GM12878 (cell line): ENCODE data around the gene GARNL3. TPM values are rescaled to one million over a fixed set of nuclear protein-coding genes. Genes with fewer than 3 reads are reported as not detected.

Source experiments
- ATAC-seq: fragments of 200-7000 bp; cut with Tn5 transposase; 3 replicates; pipeline ENCODE4 v1.9.1; 2020; ENCODE audit warnings: mild to moderate bottlenecking, moderate library complexity
- BruUV-seq: library from RNA; stranded (reverse); fragments of 400-500 nt; replicated peaks from 2 replicates; lab custom pipeline; 2021; lab: Mats Ljungman, UMichigan
- CTCF ChIA-PET: fragments of 300-600 bp; sonication (Branson Sonifier 250); formaldehyde crosslinking; extraction: SDS; loops from one replicate; lab custom pipeline; 2021; ENCODE audit warnings: inconsistent platforms; lab: Yijun Ruan, JAX
- POLR2A ChIA-PET: fragments of 350-600 bp; formaldehyde crosslinking; extraction: SDS; loops from one replicate; lab custom pipeline; 2021; ENCODE audit warnings: inconsistent platforms; lab: Charles Lee
- RAD21 ChIA-PET: fragments of 300-600 bp; sonication (Branson Sonifier 250); formaldehyde crosslinking; loops from one replicate; lab custom pipeline; 2023; ENCODE audit warnings: antibody characterized with exemption; ENCODE audit not compliant: unreplicated experiment; lab: Charles Lee
- SMC1A ChIA-PET: fragments of 300-600 bp; sonication (Branson Sonifier 250); formaldehyde crosslinking; loops from one replicate; lab custom pipeline; 2023; ENCODE audit not compliant: unreplicated experiment, uncharacterized antibody; lab: Charles Lee
- DNase-seq: peaks from one replicate; pipeline ENCODE4 v3.0.0-alpha.2; 2011; ENCODE audit warnings: low read depth, low spot score
- FAIRE-seq: peaks from 3 replicates; lab custom pipeline; 2011; peaks lifted over from hg19 to GRCh38; lab: Jason Lieb, UNC
- H2AFZ ChIP-seq: 2 replicates; pipeline ENCODE4 v1.6.0; 2011; ENCODE audit warnings: low read depth, low read length, control low read depth; ENCODE audit not compliant: control insufficient read depth
- H3K27ac ChIP-seq: 2 replicates; pipeline ENCODE4 v1.5.1; 2011; ENCODE audit warnings: control low read depth; ENCODE audit not compliant: control insufficient read depth, insufficient read depth
- H3K27me3 ChIP-seq, 2 experiments: replicated peaks in 1 of 2; 2 replicates each; pipeline versions ENCODE4 v1.6.0 to v1.6.1; 2011; ENCODE audit warnings: low read length in 1 of 2; ENCODE audit not compliant: control insufficient read depth in 2 of 2, insufficient read depth in 2 of 2
- H3K36me3 ChIP-seq, 2 experiments: 2 replicates each; pipeline ENCODE4 v1.5.1; 2011; ENCODE audit warnings: low read length in 1 of 2; ENCODE audit not compliant: control insufficient read depth in 2 of 2, insufficient read depth in 2 of 2
- H3K4me1 ChIP-seq: 2 replicates; pipeline ENCODE4 v1.6.1; 2011; ENCODE audit warnings: mild to moderate bottlenecking, low read length, moderate library complexity, mixed read lengths; ENCODE audit not compliant: control insufficient read depth, insufficient read depth
- H3K4me2 ChIP-seq: 2 replicates; pipeline ENCODE4 v1.6.0; 2011; ENCODE audit warnings: control low read depth; ENCODE audit not compliant: control insufficient read depth, insufficient read depth
- H3K4me3 ChIP-seq: fragments of 200-600 bp; sonication (generic); 2 replicates; pipeline ENCODE4 v1.5.1; 2016
- H3K79me2 ChIP-seq: 2 replicates; pipeline ENCODE4 v1.6.0; 2011; ENCODE audit warnings: low read length; ENCODE audit not compliant: control insufficient read depth, insufficient read depth
- H3K9ac ChIP-seq: 2 replicates; pipeline ENCODE4 v1.8.0; 2011; ENCODE audit warnings: low read length, control low read depth, mixed read lengths; ENCODE audit not compliant: control insufficient read depth, insufficient read depth
- H3K9me3 ChIP-seq: replicated peaks from 3 replicates; pipeline ENCODE4 v1.5.1; 2011; ENCODE audit warnings: mild to moderate bottlenecking, low read length; ENCODE audit not compliant: control insufficient read depth, insufficient read depth
- H4K20me1 ChIP-seq: 2 replicates; pipeline ENCODE4 v1.6.0; 2011; ENCODE audit not compliant: control insufficient read depth, insufficient read depth
- ATF7 ChIP-seq: fragments of 450-650 bp; IDR thresholded peaks from 2 replicates; pipeline ENCODE4 v1.6.1; 2016; ENCODE audit warnings: low read depth, mild to moderate bottlenecking
- CHD2 ChIP-seq: IDR thresholded peaks from 2 replicates; pipeline ENCODE4 v1.6.1; 2011; ENCODE audit warnings: low read depth, low read length, improper control_type of control experiment, borderline replicate concordance
- CREB1 ChIP-seq: IDR thresholded peaks from 2 replicates; pipeline ENCODE4 v1.6.1; 2012; ENCODE audit warnings: low read depth, mild to moderate bottlenecking, inconsistent platforms
- ETV6 ChIP-seq, 2 experiments: fragments of 450-650 bp in 1 of 2; IDR thresholded peaks in 1 of 2; conservative IDR thresholded peaks in 1 of 2; 2 replicates each; pipeline ENCODE4 v1.6.1; 2014; ENCODE audit warnings: antibody characterized with exemption in 1 of 2, borderline replicate concordance in 1 of 2, low read depth in 1 of 2, mild to moderate bottlenecking in 1 of 2, moderate library complexity in 1 of 2
- MTA3 ChIP-seq: IDR thresholded peaks from 2 replicates; pipeline ENCODE4 v1.6.1; 2012; ENCODE audit warnings: low read length, inconsistent platforms, borderline replicate concordance
- POLR2A ChIP-seq: IDR thresholded peaks from 2 replicates; pipeline ENCODE4 v1.6.1; 2011; ENCODE audit warnings: low read depth, mild to moderate bottlenecking, low read length
- RAD21 ChIP-seq: IDR thresholded peaks from 2 replicates; pipeline ENCODE4 v1.6.1; 2011; ENCODE audit warnings: mild to moderate bottlenecking, low read depth, low read length, moderate library complexity; ENCODE audit not compliant: insufficient read depth
- RB1 ChIP-seq: fragments of 450-650 bp; formaldehyde crosslinking; IDR thresholded peaks from 2 replicates; pipeline ENCODE4 v1.6.1; 2017; ENCODE audit warnings: mild to moderate bottlenecking, borderline replicate concordance
- SUPT20H ChIP-seq: IDR thresholded peaks from 2 replicates; pipeline ENCODE4 v1.6.1; 2011; ENCODE audit warnings: low read depth, mild to moderate bottlenecking, low read length, moderate library complexity, borderline replicate concordance; ENCODE audit not compliant: control insufficient read depth
- TAF1 ChIP-seq: IDR thresholded peaks from 2 replicates; pipeline ENCODE4 v1.6.1; 2011; ENCODE audit warnings: mild to moderate bottlenecking, low read depth, low read length, borderline replicate concordance
- WGBS: methylation state at CpG from one replicate; pipeline ENCODE4 v1.1.6; 2016; ENCODE audit warnings: low lambda C conversion rate; ENCODE audit not compliant: insufficient replicate concordance, insufficient coverage; ENCODE audit errors: missing lambda C conversion rate; 5-methylcytosine and 5-hydroxymethylcytosine counted together
- in situ Hi-C: fragments of 300-500 bp; cut with MboI; formaldehyde crosslinking; loops from 9 replicates; pipeline ENCODE4 v1.14.3; 2018; ENCODE audit warnings: mixed read lengths
- intact Hi-C: fragments of 100-400 bp; cut with micrococcal nuclease; formaldehyde crosslinking; loops from one replicate; pipeline ENCODE4 v1.14.2; 2022; ENCODE audit not compliant: unreplicated experiment
- polyA plus RNA-seq, 11 experiments: library from polyadenylated mRNA; depleted of rRNA in 4 of 11; unstranded in 6 of 11; stranded (reverse) in 5 of 11; fragments of >200 nt; fragmentation: Nextera tagmentation in 4 of 11; fragmentation: Illumina TruSeq in 1 of 11; extraction: Ambion mirVana in 4 of 11; extraction: Trizol in 1 of 11; gene quantifications; 1 replicate in 1 of 11; 2 replicates in 10 of 11; pipeline versions ENCODE4 v1.2.1 to v1.2.3, GENCODE V29; 2011 to 2016; ENCODE audit warnings: inconsistent platforms in 2 of 11, missing spikeins in 2 of 11, low read depth in 1 of 11
- total RNA-seq, 4 experiments: library from RNA; depleted of rRNA in 3 of 4; stranded (reverse); fragments of >200 nt in 3 of 4; fragmentation: Illumina TruSeq in 1 of 4; extraction: Trizol in 1 of 4; gene quantifications; 2 replicates each; pipeline versions ENCODE4 v1.2.1 to v1.2.3, GENCODE V29; 2013 to 2021
- TF ChIP-seq, protein P1 (sequence below): fragments of 450-650 bp; formaldehyde crosslinking; IDR thresholded peaks from 2 replicates; pipeline ENCODE4 v1.4.0; 2020; ENCODE audit warnings: mild to moderate bottlenecking, moderate library complexity
- TF ChIP-seq, protein P2 (sequence below), 3 experiments: IDR thresholded peaks in 2 of 3; conservative IDR thresholded peaks in 1 of 3; 2 replicates each; pipeline ENCODE4 v1.5.1; 2011; ENCODE audit warnings: low read depth in 3 of 3, low read length in 3 of 3, mild to moderate bottlenecking in 3 of 3, control low read depth in 2 of 3, moderate library complexity in 2 of 3, inconsistent platforms in 1 of 3, mixed read lengths in 1 of 3; ENCODE audit not compliant: control insufficient read depth in 2 of 3, insufficient read depth in 1 of 3; ENCODE audit errors: extremely low read depth in 1 of 3

Gene GARNL3
- total and polyA plus RNA-seq, 10 of the 15 experiments (the other 5 are each of a cell fraction or from before 2014, with no cell fraction given) = 0.89 to 13.2 (median 6.3) TPM

DNA sequence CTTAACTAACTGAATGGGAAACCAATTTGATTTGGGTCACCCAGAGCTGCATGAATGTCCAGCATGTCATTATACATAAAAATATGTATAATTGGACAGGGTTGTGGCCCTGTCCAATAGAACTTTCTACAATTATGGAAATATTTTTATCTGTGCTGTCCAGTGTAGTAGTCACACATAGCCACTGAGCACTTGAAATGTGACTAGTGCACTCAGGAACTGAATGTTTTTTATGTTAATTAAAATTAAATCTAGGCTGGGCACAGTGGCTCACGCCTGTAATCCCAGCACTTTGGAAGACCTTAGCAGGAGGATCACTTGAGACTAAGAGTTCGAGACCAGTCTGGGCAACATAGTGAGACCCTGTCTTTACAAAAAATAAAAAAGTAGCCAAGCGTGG is 18.6 kb downstream of the GARNL3 start (continued):
- TF ChIP-seq ETV6 (conservative IDR thresholded peaks at IDR 0.05 in 1 of 2, IDR thresholded peaks at IDR 0.05 in 1 of 2; ENCODE audit: borderline replicate concordance in 1 of 2, low read depth in 1 of 2) = no peak
- no peak for TF ChIP-seq MTA3

DNA sequence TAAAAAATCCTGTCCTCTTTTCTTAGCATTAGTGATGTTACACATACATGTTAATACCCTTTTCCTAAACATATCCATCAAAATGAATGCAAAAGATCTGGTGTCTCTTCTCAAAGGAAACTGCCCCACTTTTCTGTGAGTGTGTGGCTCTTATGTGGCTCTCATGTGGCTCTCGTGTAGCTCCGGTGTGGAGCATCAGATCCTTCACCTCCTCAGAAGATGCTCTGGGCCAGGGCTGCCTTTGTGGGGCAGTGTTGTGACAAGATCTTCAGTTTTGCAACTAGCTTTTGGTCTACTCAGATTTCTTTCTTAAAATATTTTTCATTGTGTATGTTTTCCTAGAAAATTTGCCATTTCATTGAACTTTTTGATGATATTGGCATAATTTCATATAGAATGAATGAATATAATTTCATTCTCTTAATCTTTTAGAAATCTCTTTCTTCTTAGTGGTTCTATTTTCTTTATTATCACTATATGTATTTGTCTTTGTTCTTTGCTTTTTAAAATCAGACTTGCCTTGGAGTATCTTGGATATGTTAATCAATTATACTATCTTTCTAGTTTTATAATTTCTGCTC is 19.4 kb downstream of the GARNL3 start:
- BruUV-seq = no TSS peak
- SMC1A ChIA-PET = no interaction called here
- FAIRE-seq (peak; percentile 69), ATAC-seq (peak; percentile 61; the same call in 2 of the 3 replicates), DNase-seq (no peak)
- in situ Hi-C loops = no loop called here
- H2AFZ ChIP-seq = no peak overlapping the region; the same call in 1 of the 2 replicates
- H3K4me2 ChIP-seq = no peak overlapping the region
- CTCF ChIA-PET = interaction anchor here (1.1 to 2.2 kb wide), 3 partner anchors 12 to 171 kb away, joined by 5 to 7 read pairs (median 6); partner anchors contain the start of gene SLC2A8
- 3% methylated on average over 2 of the region's 2 CpGs for WGBS
- peaks cover 6% of the 10 kb centered on the region; the same call in 1 of the 2 replicates for H3K4me1 ChIP-seq
- no peak overlapping the region for H3K9ac ChIP-seq
- H3K9me3 ChIP-seq = no peaks in the 10 kb centered on the region
- no peaks in the 10 kb centered on the region for H4K20me1 ChIP-seq
- H3K27me3 ChIP-seq = no peaks in the 10 kb centered on the region
- H3K79me2 ChIP-seq = no peaks in the 10 kb centered on the region
- intact Hi-C loops = no loop called here
- no peak overlapping the region for H3K27ac ChIP-seq
- POLR2A ChIA-PET = no interaction called here
- H3K4me3 ChIP-seq = no peak overlapping the region
- H3K36me3 ChIP-seq = no peaks in the 10 kb centered on the region
- RAD21 ChIA-PET = interaction anchor here (1.0 kb wide), 1 partner anchor 113 kb away, joined by 5 read pairs; the partner anchor contains the start of gene SLC2A8
- TF ChIP-seq ATF7 (no peak), RB1 (no peak), CHD2 (no peak), POLR2A (no peak), TAF1 (no peak), SUPT20H (no peak), CREB1 (no peak), RAD21 (peak; percentile 54)
- TF ChIP-seq, protein P1, sequence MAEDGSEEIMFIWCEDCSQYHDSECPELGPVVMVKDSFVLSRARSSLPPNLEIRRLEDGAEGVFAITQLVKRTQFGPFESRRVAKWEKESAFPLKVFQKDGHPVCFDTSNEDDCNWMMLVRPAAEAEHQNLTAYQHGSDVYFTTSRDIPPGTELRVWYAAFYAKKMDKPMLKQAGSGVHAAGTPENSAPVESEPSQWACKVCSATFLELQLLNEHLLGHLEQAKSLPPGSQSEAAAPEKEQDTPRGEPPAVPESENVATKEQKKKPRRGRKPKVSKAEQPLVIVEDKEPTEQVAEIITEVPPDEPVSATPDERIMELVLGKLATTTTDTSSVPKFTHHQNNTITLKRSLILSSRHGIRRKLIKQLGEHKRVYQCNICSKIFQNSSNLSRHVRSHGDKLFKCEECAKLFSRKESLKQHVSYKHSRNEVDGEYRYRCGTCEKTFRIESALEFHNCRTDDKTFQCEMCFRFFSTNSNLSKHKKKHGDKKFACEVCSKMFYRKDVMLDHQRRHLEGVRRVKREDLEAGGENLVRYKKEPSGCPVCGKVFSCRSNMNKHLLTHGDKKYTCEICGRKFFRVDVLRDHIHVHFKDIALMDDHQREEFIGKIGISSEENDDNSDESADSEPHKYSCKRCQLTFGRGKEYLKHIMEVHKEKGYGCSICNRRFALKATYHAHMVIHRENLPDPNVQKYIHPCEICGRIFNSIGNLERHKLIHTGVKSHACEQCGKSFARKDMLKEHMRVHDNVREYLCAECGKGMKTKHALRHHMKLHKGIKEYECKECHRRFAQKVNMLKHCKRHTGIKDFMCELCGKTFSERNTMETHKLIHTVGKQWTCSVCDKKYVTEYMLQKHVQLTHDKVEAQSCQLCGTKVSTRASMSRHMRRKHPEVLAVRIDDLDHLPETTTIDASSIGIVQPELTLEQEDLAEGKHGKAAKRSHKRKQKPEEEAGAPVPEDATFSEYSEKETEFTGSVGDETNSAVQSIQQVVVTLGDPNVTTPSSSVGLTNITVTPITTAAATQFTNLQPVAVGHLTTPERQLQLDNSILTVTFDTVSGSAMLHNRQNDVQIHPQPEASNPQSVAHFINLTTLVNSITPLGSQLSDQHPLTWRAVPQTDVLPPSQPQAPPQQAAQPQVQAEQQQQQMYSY (CRISPR knock-in tag) = no peak
- TF ChIP-seq, protein P2, sequence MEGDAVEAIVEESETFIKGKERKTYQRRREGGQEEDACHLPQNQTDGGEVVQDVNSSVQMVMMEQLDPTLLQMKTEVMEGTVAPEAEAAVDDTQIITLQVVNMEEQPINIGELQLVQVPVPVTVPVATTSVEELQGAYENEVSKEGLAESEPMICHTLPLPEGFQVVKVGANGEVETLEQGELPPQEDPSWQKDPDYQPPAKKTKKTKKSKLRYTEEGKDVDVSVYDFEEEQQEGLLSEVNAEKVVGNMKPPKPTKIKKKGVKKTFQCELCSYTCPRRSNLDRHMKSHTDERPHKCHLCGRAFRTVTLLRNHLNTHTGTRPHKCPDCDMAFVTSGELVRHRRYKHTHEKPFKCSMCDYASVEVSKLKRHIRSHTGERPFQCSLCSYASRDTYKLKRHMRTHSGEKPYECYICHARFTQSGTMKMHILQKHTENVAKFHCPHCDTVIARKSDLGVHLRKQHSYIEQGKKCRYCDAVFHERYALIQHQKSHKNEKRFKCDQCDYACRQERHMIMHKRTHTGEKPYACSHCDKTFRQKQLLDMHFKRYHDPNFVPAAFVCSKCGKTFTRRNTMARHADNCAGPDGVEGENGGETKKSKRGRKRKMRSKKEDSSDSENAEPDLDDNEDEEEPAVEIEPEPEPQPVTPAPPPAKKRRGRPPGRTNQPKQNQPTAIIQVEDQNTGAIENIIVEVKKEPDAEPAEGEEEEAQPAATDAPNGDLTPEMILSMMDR (IDR thresholded peaks at IDR 0.05 in 2 of 3, conservative IDR thresholded peaks at IDR 0.05 in 1 of 3; ENCODE audit: control insufficient read depth in 2 of 3, extremely low read depth in 1 of 3, insufficient read depth in 1 of 3, low read depth in 3 of 3, low read length in 3 of 3) = peak; percentile 26 to 48 (median 42); a peak in 5 of 6 replicates
